ENCODE results near the gene HAUS2. TPM values are rescaled to one million over a fixed set of nuclear protein-coding genes. Genes with fewer than 3 reads are reported as not detected.

The HAUS2 gene
- total and polyA plus RNA-seq, 10 of the 15 experiments (the other 5 are each of a cell fraction or from before 2014, with no cell fraction given) = 28.7 to 59.3 (median 40.6) TPM

DNA sequence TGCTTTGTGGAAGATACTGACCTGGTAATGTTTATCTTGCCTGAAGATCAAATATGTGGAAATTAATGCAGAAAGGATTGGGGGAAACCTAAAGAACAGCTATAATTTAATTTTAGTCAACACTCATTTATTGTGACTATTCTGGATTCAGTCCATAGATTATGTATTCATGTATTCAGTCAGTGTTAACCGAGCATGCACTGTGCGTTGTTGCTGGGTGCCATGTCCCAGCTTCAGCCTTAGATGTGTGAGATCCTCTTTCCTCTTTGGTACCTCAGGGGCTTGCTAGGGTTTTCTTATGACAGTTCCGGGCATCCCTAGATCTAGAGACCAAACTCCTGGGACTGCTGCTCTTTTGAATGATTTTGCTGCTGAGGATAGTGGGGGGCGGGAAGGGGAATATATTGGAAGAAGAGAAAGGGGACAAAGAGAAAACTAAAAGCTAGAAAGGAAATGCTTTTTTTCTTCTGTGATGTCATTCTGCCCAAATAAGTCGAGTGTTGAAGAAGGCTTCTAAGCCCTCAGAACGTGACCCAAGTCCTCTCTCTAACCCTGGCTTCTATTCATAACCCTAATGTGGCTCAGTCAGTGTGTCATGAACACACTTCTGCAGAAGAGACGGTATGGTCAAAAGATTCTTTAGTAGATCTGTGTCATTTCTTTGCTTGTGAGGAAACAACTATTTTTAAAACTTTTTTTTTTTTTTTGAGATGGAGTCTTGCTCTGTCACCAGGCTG lies 60.3 kb downstream of the HAUS2 start:
- no peak overlapping the region for H3K27ac ChIP-seq (ENCODE audit: control insufficient read depth, insufficient read depth)

More for the DNA sequence above, 60.3 kb downstream of the HAUS2 start:
- ATAC-seq (peak; percentile 55), FAIRE-seq (peak; percentile 47), DNase-seq (ENCODE audit: low read depth, low spot score) (no peak)
- RAD21 ChIA-PET (ENCODE audit: unreplicated experiment) = interaction anchor here (0.5 to 4.4 kb wide), 7 partner anchors 12 to 564 kb away, joined by 3 to 30 read pairs (median 3); no protein-coding TSS in a partner anchor
- H3K27me3 ChIP-seq (replicated peaks in 1 of 2; ENCODE audit: control insufficient read depth in 2 of 2, insufficient read depth in 2 of 2, low read length in 1 of 2) = no peaks in the 10 kb centered on the region
- H4K20me1 ChIP-seq (ENCODE audit: control insufficient read depth, insufficient read depth) = no peaks in the 10 kb centered on the region
- H3K36me3 ChIP-seq (ENCODE audit: control insufficient read depth in 2 of 2, insufficient read depth in 2 of 2, low read length in 1 of 2) = no peaks in the 10 kb centered on the region
- no peaks in the 10 kb centered on the region for H3K9me3 ChIP-seq (replicated peaks; ENCODE audit: control insufficient read depth, insufficient read depth, low read length)
- peak overlapping the region; percentile 18; the same call in 1 of the 2 replicates for H2AFZ ChIP-seq (ENCODE audit: control insufficient read depth, low read depth, low read length)
- H3K9ac ChIP-seq (ENCODE audit: control insufficient read depth, insufficient read depth, low read length) = no peak overlapping the region
- CTCF ChIA-PET = interaction anchor here (1.2 to 3.0 kb wide), 6 partner anchors 10 to 41 kb away, joined by 3 to 9 read pairs (median 6); partner anchors contain the start of gene STARD9
- in situ Hi-C loops (cut with MboI) = no loop called here
- 16% methylated on average over 7 of the region's 7 CpGs for WGBS (ENCODE audit: insufficient coverage, insufficient replicate concordance, low lambda C conversion rate, missing lambda C conversion rate)
- BruUV-seq (replicated peaks) = no TSS peak
- intact Hi-C loops (cut with micrococcal nuclease; ENCODE audit: unreplicated experiment) = no loop called here
- H3K4me3 ChIP-seq = no peak overlapping the region
- H3K4me2 ChIP-seq (ENCODE audit: control insufficient read depth, insufficient read depth) = 0 out of 2 replicates have a peak overlapping the region, but pooled peaks have one; percentile 66
- H3K4me1 ChIP-seq (ENCODE audit: control insufficient read depth, insufficient read depth, low read length) = peaks cover 37% of the 10 kb centered on the region
- SMC1A ChIA-PET (ENCODE audit: uncharacterized antibody, unreplicated experiment) = interaction anchor here (0.7 to 5.4 kb wide), 15 partner anchors 12 to 73 kb away, joined by 3 to 53 read pairs (median 4); no protein-coding TSS in a partner anchor
- TF ChIP-seq JUND (IDR thresholded peaks at IDR 0.05; ENCODE audit: low read depth, low read length) (no peak), CREB1 (IDR thresholded peaks at IDR 0.05; ENCODE audit: low read depth) (peak; percentile 26; the same call in 1 of the 2 replicates), ATF7 (IDR thresholded peaks at IDR 0.05; ENCODE audit: low read depth) (0 out of 2 replicates have a peak, but pooled peaks have one; percentile 47), RAD21 (IDR thresholded peaks at IDR 0.05; ENCODE audit: insufficient read depth, low read depth, low read length) (no peak), BHLHE40 (IDR thresholded peaks at IDR 0.05; ENCODE audit: borderline replicate concordance in 1 of 2, low read depth in 2 of 2, low read length in 1 of 2) (peak; percentile 66 to 70; a peak in 3 of 4 replicates)
- TF ChIP-seq, protein P1, sequence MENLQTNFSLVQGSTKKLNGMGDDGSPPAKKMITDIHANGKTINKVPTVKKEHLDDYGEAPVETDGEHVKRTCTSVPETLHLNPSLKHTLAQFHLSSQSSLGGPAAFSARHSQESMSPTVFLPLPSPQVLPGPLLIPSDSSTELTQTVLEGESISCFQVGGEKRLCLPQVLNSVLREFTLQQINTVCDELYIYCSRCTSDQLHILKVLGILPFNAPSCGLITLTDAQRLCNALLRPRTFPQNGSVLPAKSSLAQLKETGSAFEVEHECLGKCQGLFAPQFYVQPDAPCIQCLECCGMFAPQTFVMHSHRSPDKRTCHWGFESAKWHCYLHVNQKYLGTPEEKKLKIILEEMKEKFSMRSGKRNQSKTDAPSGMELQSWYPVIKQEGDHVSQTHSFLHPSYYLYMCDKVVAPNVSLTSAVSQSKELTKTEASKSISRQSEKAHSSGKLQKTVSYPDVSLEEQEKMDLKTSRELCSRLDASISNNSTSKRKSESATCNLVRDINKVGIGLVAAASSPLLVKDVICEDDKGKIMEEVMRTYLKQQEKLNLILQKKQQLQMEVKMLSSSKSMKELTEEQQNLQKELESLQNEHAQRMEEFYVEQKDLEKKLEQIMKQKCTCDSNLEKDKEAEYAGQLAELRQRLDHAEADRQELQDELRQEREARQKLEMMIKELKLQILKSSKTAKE (IDR thresholded peaks at IDR 0.05; ENCODE audit: low read depth, poor library complexity, severe bottlenecking) = no peak
- TF ChIP-seq, protein P2, sequence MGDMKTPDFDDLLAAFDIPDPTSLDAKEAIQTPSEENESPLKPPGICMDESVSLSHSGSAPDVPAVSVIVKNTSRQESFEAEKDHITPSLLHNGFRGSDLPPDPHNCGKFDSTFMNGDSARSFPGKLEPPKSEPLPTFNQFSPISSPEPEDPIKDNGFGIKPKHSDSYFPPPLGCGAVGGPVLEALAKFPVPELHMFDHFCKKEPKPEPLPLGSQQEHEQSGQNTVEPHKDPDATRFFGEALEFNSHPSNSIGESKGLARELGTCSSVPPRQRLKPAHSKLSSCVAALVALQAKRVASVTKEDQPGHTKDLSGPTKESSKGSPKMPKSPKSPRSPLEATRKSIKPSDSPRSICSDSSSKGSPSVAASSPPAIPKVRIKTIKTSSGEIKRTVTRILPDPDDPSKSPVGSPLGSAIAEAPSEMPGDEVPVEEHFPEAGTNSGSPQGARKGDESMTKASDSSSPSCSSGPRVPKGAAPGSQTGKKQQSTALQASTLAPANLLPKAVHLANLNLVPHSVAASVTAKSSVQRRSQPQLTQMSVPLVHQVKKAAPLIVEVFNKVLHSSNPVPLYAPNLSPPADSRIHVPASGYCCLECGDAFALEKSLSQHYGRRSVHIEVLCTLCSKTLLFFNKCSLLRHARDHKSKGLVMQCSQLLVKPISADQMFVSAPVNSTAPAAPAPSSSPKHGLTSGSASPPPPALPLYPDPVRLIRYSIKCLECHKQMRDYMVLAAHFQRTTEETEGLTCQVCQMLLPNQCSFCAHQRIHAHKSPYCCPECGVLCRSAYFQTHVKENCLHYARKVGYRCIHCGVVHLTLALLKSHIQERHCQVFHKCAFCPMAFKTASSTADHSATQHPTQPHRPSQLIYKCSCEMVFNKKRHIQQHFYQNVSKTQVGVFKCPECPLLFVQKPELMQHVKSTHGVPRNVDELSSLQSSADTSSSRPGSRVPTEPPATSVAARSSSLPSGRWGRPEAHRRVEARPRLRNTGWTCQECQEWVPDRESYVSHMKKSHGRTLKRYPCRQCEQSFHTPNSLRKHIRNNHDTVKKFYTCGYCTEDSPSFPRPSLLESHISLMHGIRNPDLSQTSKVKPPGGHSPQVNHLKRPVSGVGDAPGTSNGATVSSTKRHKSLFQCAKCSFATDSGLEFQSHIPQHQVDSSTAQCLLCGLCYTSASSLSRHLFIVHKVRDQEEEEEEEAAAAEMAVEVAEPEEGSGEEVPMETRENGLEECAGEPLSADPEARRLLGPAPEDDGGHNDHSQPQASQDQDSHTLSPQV (IDR thresholded peaks at IDR 0.05) = no peak
- TF ChIP-seq, protein P3, sequence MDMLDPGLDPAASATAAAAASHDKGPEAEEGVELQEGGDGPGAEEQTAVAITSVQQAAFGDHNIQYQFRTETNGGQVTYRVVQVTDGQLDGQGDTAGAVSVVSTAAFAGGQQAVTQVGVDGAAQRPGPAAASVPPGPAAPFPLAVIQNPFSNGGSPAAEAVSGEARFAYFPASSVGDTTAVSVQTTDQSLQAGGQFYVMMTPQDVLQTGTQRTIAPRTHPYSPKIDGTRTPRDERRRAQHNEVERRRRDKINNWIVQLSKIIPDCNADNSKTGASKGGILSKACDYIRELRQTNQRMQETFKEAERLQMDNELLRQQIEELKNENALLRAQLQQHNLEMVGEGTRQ (IDR thresholded peaks at IDR 0.05; ENCODE audit: borderline replicate concordance, low read depth, low read length) = no peak
- H3K79me2 ChIP-seq (ENCODE audit: control insufficient read depth, insufficient read depth, low read length) = no peaks in the 10 kb centered on the region; the same call in 1 of the 2 replicates
- POLR2A ChIA-PET = interaction anchor here (0.6 to 5.5 kb wide), 9 partner anchors 15 to 178 kb away, joined by 3 to 38 read pairs (median 4); partner anchors contain the start of gene STARD9
